Spleen (tissue), 7 donors: Measurements from ENCODE around the gene TMEM236.

Experiments
- POLR2A ChIP-seq, 3 donors: fragments of 450-650 bp; IDR thresholded peaks; one replicate each; pipeline ENCODE4 v1.5.1; 2017; ENCODE audit warnings: antibody characterized with exemption in 3 of 3, mild to moderate bottlenecking in 1 of 3
- TF ChIP-seq, protein P1 (sequence below), 11 experiments: fragments of 200-600 bp in 7 of 11; fragments of 450-650 bp in 4 of 11; sonication (generic) in 4 of 11; IDR thresholded peaks in 8 of 11; conservative IDR thresholded peaks in 3 of 11; 1 replicate in 7 of 11; 2 replicates in 4 of 11; pipeline versions ENCODE4 v1.4.0 to v1.8.0; 2016 to 2021; ENCODE audit warnings: antibody characterized with exemption in 11 of 11, inconsistent platforms in 4 of 11, mild to moderate bottlenecking in 1 of 11
- donor health status: DM: no; HTN: no; CAD: no; lungs with moderate emphysema.
- donor health status: DM: no; HTN: no; CAD: no.
- donor health status: DM: no; HTN: no; CAD: no.

DNA sequence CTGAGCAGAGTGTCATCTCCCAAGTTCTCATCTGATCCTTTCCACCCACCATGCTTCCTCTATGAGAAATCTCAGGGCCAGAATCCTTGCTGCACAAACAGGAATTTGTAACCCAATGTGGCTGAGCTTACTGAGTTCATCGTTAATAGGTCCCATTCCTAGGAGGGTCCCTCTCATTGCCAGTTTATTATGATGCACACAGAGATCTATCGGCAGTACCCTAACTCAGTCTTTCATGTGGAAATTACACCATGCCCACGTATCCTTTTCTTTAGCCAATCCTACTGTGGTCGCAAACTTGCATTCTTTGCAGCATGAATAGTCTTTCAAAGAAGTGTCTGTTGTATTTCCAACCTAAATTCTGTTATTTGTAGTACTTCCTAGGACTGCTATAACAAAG, 12.1 kb downstream of the TMEM236 start:
- TF ChIP-seq, protein P1, sequence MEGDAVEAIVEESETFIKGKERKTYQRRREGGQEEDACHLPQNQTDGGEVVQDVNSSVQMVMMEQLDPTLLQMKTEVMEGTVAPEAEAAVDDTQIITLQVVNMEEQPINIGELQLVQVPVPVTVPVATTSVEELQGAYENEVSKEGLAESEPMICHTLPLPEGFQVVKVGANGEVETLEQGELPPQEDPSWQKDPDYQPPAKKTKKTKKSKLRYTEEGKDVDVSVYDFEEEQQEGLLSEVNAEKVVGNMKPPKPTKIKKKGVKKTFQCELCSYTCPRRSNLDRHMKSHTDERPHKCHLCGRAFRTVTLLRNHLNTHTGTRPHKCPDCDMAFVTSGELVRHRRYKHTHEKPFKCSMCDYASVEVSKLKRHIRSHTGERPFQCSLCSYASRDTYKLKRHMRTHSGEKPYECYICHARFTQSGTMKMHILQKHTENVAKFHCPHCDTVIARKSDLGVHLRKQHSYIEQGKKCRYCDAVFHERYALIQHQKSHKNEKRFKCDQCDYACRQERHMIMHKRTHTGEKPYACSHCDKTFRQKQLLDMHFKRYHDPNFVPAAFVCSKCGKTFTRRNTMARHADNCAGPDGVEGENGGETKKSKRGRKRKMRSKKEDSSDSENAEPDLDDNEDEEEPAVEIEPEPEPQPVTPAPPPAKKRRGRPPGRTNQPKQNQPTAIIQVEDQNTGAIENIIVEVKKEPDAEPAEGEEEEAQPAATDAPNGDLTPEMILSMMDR (IDR thresholded peaks at IDR 0.05 in 8 of 11, conservative IDR thresholded peaks at IDR 0.05 in 3 of 11) = no peak
- no peak for TF ChIP-seq POLR2A (IDR thresholded peaks at IDR 0.05)
